ENCODE measurements around the gene KRTAP4-3. TPM values are rescaled to one million over a fixed set of nuclear protein-coding genes. Genes with fewer than 3 reads are reported as not detected.
"Not testable (repeated sequence)": the region's sequence is repeated elsewhere in the genome, so short reads cannot be mapped to it uniquely, and the experiment has no call there.

KRTAP4-3 gene
- total RNA-seq, 1 experiment from 2014 or later: not detected

- DNase-seq (ENCODE audit: low read depth, low spot score): no peak
- Histone ChIP-seq H3K27me3 (ENCODE audit: control insufficient read depth, insufficient read depth, low read length) (no peaks in the 10 kb centered on the region), H3K4me3 (ENCODE audit: low read depth in 2 of 2, low read length in 2 of 2) (no peak overlapping the region), H3K36me3 (ENCODE audit: control insufficient read depth, insufficient read depth, low read length) (no peaks in the 10 kb centered on the region), H3K4me1 (ENCODE audit: control insufficient read depth, insufficient read depth, low read length) (no peaks in the 10 kb centered on the region), H3K9me3 (ENCODE audit: control insufficient read depth, insufficient read depth, low read depth, low read length) (no peaks in the 10 kb centered on the region), H3K27ac (ENCODE audit: low read length) (no peak overlapping the region)
- ChIA-PET CTCF (no interaction called here), POLR2A (no interaction called here)
- intact Hi-C loops (cut with micrococcal nuclease; ENCODE audit: unreplicated experiment): no loop called here
- in situ Hi-C loops (cut with HindIII; ENCODE audit: low pct_unique_long_range_greater_than_20kb, low sequenced_read_pairs): no loop called here
- no peak for ATAC-seq
- BruUV-seq (replicated peaks): no TSS peak
- TF ChIP-seq TCF7L2 (IDR thresholded peaks at IDR 0.05; ENCODE audit: low read depth, low read length) (no peak), REST (IDR thresholded peaks at IDR 0.05; ENCODE audit: insufficient read depth in 1 of 2, low read depth in 2 of 2, low read length in 1 of 2) (no peak), SIN3A (IDR thresholded peaks at IDR 0.05; ENCODE audit: borderline replicate concordance, insufficient read depth, low read depth, low read length) (no peak), POLR2AphosphoS5 (IDR thresholded peaks at IDR 0.05; ENCODE audit: low read depth, low read length) (no peak), CTCF (IDR thresholded peaks at IDR 0.05) (no peak)
Observed at GRCh38 chr17:41125064-41125463, 43.0 kb downstream of the KRTAP4-3 start.

- H3K27me3 ChIP-seq (ENCODE audit: control insufficient read depth, insufficient read depth, low read length); DNase-seq (ENCODE audit: low read depth, low spot score); ATAC-seq; H3K9me3 ChIP-seq (ENCODE audit: control insufficient read depth, insufficient read depth, low read depth, low read length); H3K4me1 ChIP-seq (ENCODE audit: control insufficient read depth, insufficient read depth, low read length); BruUV-seq (replicated peaks); H3K4me3 ChIP-seq (ENCODE audit: low read depth in 2 of 2, low read length in 2 of 2); in situ Hi-C loops (cut with HindIII; ENCODE audit: low pct_unique_long_range_greater_than_20kb, low sequenced_read_pairs); intact Hi-C loops (cut with micrococcal nuclease; ENCODE audit: unreplicated experiment); H3K27ac ChIP-seq (ENCODE audit: low read length); H3K36me3 ChIP-seq (ENCODE audit: control insufficient read depth, insufficient read depth, low read length); POLR2A ChIA-PET: not testable (repeated sequence)
- CTCF ChIA-PET: interaction anchor here (0.7 kb wide), 1 partner anchor 416 kb away, joined by 3 read pairs; no protein-coding TSS in a partner anchor
Observed at GRCh38 chr17:41123991-41124371, 44.0 kb downstream of the KRTAP4-3 start, which contains the start of gene KRTAP4-12. Gene KRTAP4-12, minus strand, starts transcription at chr17:41124182. Its CDS starts 60 bp downstream, at chr17:41124122.

GRCh38 chr17:41123292-41123990 is 44.6 kb downstream of the KRTAP4-3 start:
- CTCF ChIA-PET; intact Hi-C loops (cut with micrococcal nuclease; ENCODE audit: unreplicated experiment); BruUV-seq (replicated peaks); POLR2A ChIA-PET; H3K36me3 ChIP-seq (ENCODE audit: control insufficient read depth, insufficient read depth, low read length); H3K9me3 ChIP-seq (ENCODE audit: control insufficient read depth, insufficient read depth, low read depth, low read length); H3K27me3 ChIP-seq (ENCODE audit: control insufficient read depth, insufficient read depth, low read length); DNase-seq (ENCODE audit: low read depth, low spot score); H3K4me1 ChIP-seq (ENCODE audit: control insufficient read depth, insufficient read depth, low read length); in situ Hi-C loops (cut with HindIII; ENCODE audit: low pct_unique_long_range_greater_than_20kb, low sequenced_read_pairs); H3K4me3 ChIP-seq (ENCODE audit: low read depth in 2 of 2, low read length in 2 of 2); ATAC-seq; H3K27ac ChIP-seq (ENCODE audit: low read length): not testable (repeated sequence)
